NCI-H2081 (cell line): ENCODE measurements around the gene IKZF1.
A peak's percentile ranks its signal among the peaks of the same experiment; 100 is the strongest.

Source experiments
- DNase-seq, 2 experiments: peaks; one replicate each; lab custom pipeline; 2025; lab: John Stamatoyannopoulos, UW

Gene IKZF1

DNA sequence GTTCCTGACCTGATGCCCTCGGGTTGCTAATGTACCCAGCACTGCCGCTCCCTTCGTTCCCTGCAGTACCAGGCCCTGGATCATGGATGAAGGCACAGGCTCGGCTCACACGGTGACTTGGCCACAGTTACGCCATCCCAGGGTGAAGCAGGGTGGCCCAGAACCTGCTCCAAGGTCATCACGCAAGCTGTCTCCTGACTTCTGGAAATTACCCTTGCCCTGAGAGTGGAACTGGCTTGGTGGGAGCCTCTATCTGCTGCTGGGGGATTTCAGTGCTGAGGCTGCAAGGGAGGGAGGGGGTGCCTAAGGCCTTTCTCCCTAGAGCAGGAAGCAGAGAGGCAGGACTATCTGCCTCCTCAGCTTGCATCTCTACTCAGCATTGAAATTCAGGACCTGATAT, 109.0 kb downstream of the IKZF1 start:
- no peak for DNase-seq

DNA sequence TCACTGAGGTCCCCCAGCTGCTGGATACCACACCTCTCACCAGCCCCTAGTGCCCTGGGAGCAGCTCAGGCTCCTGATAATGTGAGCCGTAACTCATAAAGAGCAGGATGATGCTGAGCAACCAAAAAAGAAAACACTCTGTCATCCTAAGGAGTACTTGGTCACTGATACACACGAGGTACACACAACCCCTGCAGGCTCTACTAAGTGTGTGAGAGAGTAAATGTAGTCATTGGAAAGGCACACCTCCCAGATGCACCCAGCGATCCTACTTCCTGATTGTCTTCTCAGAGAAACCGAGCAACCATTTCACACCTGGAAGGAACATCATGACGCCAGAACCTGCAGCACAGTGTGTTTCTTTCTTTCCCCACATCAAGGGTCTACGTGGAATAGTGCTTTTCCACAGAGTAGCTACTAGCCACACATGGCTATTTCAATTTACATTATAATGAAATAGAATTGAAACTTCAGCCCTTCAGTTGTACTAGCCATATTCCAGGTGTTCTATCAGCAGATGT, 111.4 kb downstream of the IKZF1 start:
- no peak for DNase-seq

DNA sequence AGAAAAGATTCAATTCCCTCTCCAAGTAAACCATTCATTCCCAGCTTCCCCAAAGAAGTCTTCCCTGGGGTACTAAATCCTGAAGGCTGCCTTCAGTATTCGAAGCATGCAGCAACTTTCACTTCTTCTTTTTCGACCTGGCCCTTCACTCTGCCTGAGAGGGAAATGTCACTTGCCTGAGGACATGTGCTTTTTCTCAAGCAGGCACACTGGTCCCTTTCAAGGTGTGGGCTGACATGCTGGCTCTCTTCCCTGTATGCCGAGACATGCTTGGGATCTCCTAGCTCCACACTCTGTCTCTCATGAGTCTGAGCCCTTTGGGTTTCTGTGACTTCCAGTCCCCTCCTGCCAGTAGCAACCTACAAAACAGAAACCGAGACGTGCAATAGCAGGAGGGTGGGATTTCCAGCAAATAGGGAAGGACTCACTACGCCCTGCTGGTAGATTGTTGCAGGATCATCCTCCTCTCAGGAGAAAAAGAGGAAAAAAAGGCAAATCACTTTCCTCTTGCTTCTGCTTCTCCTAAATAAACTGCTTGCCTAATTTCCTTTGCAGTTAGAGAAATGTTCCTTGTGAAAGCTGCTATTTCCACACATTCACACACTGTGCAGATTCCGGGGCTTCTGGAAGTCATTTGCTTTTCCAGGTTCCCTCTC, 112.1 kb downstream of the IKZF1 start:
- DNase-seq, result no peak

DNA sequence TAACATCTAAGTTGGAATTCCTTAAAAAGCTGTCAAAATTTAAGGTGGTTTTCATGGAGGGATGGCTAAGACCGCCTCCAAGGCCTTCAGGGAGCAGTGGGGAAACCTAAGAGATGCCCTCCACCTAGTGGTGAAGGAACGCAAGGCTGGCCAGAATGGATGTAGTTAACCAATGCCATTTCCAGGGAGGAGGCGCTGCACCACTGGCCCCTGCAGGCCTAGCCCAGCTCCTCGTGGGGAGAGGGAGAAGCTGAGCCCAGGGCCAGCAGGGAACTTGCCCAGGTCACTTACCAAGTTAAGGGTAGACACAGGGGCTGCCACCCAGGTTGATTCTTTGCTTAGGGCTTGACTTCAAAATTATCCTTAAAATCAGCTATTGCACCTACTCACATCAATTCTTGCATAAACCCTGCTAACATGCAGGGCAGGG, 113.6 kb downstream of the IKZF1 start:
- peak; percentile 72 to 87 for DNase-seq

DNA sequence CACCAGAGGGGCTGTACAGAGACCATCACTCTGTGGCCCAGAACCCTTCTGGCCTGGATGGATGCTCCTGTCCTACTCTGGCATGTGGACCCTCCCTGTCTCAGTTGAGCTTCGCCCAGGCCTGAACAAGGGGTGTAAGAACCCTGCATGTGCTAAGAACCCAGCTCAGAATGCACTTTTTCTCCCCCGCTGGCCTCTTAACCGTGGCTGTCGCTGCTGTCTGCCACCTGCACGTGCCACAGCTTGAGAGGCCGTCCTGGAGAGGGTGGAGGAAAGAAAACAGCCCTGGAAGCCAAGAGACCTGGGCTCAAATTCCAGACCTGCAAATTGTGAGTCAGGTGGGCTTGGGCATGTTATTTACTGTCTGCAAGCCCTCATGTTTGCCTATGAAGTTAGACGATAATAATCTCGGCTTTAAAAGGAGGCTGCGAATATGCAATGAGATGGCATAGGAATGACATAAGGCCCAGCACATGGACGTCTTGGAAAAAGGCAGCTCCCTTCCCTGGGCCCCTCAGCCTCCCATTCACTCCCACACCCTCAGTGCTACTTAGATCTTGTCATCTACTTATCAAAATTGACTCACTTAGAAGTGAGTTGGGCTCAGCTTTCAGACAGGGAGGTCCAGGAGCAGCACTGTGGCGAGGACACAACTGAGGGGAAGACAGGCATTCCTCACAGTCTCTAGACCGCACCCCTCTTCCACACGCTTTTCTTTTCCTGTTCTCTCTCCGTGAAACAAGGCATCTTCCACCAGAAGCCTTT, 114.2 kb downstream of the IKZF1 start:
- DNase-seq, result no peak

DNA sequence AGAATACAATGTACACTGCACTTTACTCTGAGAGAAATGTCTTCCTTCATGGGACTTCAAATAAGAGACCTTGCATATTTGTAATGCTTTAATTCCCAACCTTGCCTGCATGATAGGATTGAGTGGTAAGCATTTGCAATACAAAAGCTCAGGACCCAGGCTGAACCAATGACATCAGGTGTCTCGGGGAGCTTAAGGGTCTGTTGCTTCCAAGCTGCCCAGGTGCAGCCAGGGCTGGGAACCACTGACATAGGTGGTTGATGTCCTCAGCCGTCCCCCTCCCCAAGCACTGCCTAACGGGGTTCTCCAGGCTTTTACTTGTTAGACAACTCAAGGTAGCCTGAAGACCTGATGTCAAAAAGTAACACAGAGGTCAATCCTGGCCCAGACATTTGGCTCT, 116.5 kb downstream of the IKZF1 start:
- DNase-seq, result no peak

DNA sequence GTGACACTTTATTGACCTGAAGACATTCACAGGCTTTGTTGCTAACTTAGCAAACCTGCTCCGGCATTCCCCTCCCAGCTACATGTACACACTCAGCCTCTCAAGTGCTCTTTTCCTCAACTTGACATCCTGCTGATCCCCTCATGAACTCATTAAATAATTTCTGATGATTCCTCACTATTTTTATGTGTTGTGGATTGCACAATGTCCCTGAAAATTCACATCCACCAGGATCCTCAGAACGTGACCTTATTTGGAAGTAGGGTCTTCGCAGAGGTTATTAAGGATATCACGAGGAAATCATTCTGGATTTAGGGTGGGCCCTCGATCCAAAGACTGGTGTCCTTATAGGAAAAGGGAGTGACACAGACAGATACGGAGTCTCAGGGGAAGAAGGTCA, 118.3 kb downstream of the IKZF1 start:
- DNase-seq, result no peak

DNA sequence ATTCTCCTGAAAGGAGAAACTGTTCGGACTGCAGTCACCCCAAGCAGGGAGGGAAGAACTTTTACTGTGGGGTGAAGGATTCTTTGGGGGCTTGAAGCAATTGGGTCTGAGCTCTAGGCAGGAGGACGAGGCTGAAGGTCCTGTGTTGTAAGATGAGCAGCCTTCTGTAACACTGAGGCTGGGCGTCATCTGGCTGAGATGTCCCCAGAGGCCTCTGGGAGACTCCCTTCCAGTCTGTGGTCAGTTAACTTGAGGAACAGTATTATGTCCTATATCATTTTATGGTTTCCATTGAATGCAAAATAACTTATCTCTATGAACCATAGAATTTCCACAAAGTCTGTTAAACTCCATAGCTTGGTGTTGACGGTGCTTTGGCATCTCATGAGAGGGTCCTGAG, 119.3 kb downstream of the IKZF1 start:
- no peak for DNase-seq

DNA sequence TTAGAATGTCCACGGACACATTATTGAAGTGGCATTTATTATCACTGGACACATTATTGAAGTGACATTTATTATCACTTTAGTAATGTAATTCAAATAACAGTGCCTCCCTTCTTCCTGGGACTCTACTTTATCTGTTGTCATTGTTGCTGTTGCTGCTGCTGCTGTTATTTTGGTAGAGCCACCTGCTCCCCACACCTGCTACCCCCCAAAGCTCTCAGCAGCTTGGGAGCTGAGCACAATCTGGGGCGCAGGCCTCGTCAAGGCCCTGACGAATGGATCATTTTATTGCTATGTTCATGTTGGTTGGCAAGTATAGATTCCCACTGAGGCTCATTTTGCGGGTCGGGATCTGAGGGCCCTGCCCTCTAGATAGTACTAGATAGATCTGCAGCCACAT, 120.8 kb downstream of the IKZF1 start:
- DNase-seq, result no peak

DNA sequence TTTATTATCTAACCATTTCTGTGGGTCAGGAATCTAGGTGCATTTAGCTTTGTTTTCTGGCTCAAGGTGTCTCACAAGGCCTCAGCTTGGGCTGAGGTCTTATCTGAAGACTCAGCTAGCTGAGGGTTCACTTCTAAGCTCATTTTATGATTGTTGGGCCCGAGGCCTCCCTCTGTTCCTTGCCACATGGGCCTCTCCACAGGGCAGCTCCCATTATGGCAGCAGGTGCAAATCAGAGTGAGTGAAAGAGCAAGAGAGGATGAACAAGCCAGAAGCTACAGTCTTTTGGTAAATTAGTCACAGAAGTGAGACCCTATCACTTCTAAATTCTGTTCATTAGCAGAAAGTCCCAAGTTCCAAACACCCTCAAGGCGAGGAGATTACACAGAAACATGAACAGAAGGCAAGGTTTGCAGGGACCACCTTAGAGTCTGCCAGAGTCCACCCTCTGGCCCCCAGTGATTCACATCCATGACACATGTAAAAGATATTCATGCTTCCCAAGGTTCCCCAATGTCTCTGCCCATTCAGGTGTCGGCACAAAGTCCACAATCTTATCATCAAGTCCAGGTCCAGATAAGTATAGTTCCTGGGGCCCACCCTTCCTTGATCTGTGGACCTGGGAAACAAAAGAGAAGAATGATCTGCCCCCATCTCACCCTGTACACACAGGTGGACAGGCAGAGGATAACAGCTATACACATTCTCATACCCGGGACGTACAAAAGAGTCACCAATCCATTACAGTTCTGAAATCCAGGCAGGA, 121.9 kb downstream of the IKZF1 start:
- DNase-seq, result no peak

DNA sequence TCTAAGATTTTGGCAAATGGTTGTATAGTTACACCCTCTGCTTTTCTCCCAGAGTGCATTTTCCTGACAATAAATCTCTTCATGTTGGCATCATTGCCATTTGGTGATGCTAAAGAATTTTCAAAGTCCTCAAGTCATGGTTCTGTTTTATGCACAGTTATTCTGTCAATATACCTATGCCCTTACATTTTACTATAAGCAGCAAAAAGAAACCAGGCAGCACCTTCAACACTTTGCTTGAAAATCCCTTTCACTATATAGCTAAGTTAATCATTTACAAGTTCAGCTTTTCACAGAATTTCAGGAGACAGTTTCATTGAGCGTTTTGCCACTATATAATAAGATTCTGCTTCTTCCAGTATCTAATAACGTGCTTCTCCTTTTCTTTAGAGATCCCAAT, 123.0 kb downstream of the IKZF1 start:
- DNase-seq, result no peak

DNA sequence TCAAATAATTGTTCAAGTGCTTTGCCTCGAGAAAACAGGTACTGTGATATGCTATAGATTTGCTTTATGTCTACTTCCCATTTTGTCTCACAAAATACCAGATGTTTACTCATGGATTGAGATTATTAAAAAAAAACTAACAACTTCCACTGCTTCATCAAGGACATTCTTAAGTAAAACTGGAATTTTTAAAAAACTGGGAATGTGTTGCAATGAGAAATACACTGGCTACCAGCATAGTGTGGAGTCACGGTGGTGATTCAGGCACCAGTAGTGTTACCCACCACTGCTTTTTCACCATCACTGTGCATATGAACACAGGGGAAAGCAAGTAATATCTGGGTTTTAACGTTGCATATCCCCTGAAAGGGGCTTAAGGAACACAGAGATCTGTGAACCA, 124.4 kb downstream of the IKZF1 start:
- no peak for DNase-seq

DNA sequence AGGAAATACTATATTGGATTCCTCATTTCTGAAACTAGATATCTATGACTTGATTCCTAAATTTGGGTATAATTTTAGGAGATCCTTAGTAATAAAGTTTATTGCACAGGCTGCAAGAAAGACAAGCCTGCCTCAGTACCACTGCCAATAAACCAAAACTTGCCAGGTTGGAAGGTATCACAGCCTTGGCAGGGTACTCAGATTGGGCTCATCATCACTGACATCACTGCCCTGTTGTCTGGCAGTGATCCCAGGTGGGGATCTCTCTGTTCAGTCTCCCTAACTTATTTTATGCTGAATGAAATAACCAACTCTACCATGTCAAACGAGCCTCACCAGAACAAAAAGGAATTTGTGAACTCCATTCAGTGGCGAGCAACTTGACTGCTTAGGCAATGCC, 126.8 kb downstream of the IKZF1 start:
- DNase-seq, result no peak

DNA sequence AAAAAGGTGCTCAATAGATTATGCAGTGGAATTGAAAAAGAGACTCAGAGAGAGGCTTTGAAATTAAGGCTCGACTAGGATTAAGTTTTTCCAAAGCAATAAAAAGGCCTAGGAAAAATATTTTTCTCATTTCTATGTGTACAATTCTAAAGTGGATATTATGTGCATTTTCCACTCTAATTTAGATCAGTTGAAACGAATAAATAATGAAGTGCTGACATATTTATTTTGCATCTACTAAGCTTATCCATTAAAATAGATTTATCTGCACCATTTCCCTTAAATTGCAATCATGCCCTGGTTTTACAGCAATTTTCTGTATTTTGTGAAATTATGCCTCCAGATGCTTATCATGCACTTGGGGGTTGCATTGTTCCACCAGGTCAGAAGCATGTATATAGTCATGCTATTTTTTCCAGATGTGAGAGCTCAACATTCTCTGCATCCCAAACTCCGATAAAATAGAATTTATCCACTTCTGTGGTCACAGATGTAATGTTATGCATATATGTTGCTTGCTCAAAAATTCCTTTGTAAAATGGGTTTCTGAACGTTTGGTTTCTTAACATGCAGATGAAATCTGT, 127.3 kb downstream of the IKZF1 start:
- no peak for DNase-seq

DNA sequence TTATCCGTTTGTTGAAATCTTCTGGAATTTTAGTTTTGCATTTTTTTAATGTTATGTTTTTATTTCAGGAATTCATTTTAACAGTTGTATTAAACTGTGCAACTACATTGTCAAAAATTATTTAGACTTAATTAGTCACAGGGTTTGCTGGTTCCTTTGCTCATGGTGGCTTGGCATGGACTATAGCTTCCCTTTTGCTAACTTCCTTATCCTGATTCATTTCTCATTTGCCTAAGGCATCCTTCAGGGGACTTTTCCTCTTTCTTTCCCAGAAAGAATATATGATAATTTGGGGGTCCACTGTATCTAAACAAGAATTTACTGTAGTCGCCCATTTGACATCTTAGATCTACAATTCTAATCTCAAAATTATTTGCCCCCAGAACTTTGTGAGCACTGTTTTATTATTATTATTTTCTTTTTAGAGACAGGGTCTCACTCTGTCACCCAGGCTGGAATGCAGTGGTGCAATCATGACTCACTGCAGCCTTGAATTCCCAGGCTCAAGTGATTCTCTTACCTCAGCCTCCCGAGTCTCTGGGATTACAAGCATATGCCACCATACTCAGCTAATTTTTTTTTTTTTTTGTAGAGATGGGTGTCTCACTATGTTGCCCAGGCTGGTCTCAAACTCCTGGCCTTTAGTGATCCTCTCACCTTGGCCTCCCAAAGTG, 131.8 kb downstream of the IKZF1 start:
- DNase-seq, result no peak

DNA sequence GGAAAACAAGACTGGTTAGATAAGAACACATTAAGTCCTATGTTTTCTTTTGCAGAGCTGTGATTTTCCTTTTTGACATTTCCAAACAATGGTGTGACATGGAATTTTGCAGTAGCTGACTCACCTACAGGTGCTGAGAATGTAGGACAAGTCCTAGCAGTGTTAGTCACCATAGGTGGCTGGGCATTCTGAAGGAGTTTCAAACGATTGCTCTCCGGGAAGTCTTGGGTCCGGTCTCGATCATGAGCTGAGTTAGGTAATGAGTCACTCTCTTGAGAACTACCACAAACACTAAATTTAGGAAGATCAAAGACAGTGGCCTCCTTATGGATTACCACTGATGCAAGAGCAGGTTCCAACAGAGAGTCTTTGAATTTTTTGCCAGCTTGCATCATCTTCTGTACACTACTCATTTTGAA, 142.0 kb downstream of the IKZF1 start:
- no peak for DNase-seq

DNA sequence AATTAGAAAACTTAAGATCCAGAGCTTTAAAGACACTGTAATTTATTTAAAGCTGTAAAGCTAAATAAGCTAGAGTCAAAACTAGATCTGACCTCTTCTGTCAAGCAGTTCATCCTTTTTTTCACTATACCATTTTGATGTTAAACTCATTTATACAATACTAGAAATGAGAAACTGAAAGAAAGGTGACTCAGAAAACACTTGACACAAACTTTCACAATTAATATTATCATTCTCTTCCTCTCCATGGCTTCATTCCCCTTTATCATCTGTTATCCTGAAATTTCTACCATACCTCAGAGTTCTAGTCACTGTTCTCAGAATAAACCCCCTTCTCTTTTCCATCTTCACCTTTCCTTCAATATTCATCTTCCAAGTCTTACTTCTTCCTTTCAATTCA, 144.3 kb downstream of the IKZF1 start:
- DNase-seq, result no peak

DNA sequence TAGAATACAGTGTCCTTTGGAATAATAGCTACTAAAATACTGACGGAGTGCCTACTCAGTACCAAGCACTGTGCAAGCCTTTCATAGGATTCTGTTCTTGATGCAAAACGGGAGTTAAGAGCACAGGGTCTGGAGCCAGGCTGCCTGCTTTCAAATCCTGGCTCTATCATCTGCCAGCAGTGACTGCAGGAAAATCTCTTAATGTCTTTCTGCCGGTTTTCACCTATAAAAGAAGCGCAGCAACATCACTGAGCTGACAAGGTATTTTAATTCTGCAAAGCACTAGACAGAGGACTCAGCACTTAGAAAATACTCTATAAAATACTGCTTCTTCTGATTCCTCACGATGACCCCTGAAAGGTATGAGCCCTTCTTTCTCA, 145.0 kb downstream of the IKZF1 start:
- no peak for DNase-seq

DNA sequence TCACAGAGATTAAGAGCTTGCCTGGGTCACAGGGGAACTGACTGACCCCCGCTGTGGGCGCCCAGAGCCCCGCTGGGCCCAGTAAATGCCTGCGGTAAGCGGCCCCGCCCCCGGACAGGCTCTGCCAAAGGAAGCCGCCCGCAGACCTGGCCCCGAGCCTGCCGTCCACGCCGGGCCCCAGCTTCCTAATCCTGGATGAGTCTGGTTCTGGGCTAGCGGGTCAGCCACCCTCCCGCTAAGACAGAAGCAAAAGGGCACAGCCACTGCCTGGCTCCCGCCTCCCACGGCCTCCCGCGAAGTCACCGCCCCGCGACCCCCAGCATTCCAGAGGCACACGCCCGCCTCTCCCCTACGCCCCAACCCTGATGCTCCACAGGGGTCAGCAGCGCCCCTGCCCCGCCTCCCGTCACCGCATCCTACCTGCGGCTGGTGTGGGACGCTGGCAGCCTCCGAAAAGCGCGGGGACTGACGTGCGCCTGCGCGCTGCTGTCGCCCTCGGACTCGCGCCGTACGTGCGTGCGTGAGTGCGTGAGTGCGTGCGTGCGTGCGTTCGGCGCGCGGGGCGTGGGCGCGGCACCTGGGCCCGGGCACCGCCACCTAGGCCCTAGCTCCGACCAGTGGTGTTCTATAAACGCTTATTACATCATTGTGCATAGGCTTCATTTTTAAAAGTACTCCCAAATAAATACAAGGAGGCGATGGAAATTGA, 145.5 kb downstream of the IKZF1 start, which contains the start of gene FIGNL1:
Gene FIGNL1, minus strand, starts transcription at position 470 of the 709 bp plus-strand sequence. CDS start 3,063 bp downstream, outside the sequence.
- DNase-seq, result peak; percentile 81 to 91

DNA sequence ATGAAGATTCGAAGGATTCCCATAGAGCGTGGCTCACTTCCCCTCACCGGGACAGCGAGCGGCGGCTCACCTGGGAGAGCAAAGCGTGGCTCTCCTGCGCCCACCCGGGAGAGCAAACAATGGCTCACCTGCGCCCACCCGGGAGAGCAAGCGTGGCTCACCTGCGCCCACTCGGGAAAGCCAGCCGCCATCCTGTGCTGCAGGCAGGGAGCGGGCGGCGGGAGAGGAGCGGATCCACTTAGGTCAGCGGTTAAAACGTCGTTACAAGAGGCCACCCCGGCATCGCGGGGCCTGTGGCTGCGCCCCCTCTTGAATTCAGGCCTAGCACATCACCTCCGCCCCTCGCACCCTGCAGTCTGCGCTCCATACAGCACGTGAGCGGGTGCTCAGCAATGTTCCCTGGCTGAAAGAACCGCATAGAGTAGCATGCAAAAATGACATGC, 146.1 kb downstream of the IKZF1 start:
- DNase-seq, result peak; percentile 14 to 50
